Tibial nerve (tissue), 4 donors: ENCODE measurements around the gene RPUSD1. TPM values are rescaled to one million over a fixed set of nuclear protein-coding genes. Genes with fewer than 3 reads are reported as not detected.

Source experiments
- DNase-seq, 2 donors: peaks; one replicate each; pipeline ENCODE4 v3.0.0-alpha.2; 2019; ENCODE audit warnings: low spot score in 2 of 2
- H3K27ac ChIP-seq, 4 donors: fragments of 200-600 bp; sonication (generic) in 3 of 4; one replicate each; pipeline ENCODE4 v1.5.1; 2017 to 2019; ENCODE audit warnings: mild to moderate bottlenecking in 1 of 4
- H3K27me3 ChIP-seq, 2 donors: fragments of 200-600 bp; sonication (generic) in 1 of 2; one replicate each; pipeline versions ENCODE4 v1.5.1 to v1.6.0; 2017 to 2019
- H3K36me3 ChIP-seq, 3 donors: fragments of 200-600 bp; sonication (generic); one replicate each; pipeline ENCODE4 v1.5.1; 2018 to 2019
- H3K4me1 ChIP-seq, 4 donors: fragments of 200-600 bp; sonication (generic) in 3 of 4; one replicate each; pipeline ENCODE4 v1.5.1; 2017 to 2019
- H3K4me3 ChIP-seq, 4 donors: fragments of 200-600 bp; sonication (generic) in 3 of 4; one replicate each; pipeline ENCODE4 v1.5.1; 2017 to 2019; ENCODE audit warnings: mild to moderate bottlenecking in 1 of 4, moderate library complexity in 1 of 4
- H3K9me3 ChIP-seq, 4 donors: fragments of 200-600 bp; sonication (generic) in 3 of 4; one replicate each; pipeline ENCODE4 v1.5.1; 2017 to 2019
- CTCF ChIP-seq, 5 experiments: fragments of 200-600 bp in 3 of 5; fragments of 450-650 bp in 2 of 5; sonication (generic) in 3 of 5; IDR thresholded peaks; one replicate each; pipeline ENCODE4 v1.5.1; 2016 to 2019; ENCODE audit warnings: antibody characterized with exemption in 5 of 5, mild to moderate bottlenecking in 3 of 5, moderate library complexity in 2 of 5
- EP300 ChIP-seq, 2 donors: sonication (generic); formaldehyde crosslinking; IDR thresholded peaks; one replicate each; pipeline ENCODE4 v1.6.1; 2017; ENCODE audit warnings: antibody characterized with exemption in 2 of 2, mild to moderate bottlenecking in 1 of 2
- POLR2A ChIP-seq, 2 donors: fragments of 450-650 bp; IDR thresholded peaks; one replicate each; pipeline ENCODE4 v1.6.1; 2017; ENCODE audit warnings: antibody characterized with exemption in 2 of 2, mild to moderate bottlenecking in 2 of 2, moderate library complexity in 2 of 2
- WGBS, 2 donors: methylation state at CpG; one replicate each; pipeline ENCODE4 v1.1.5; 2018; 5-methylcytosine and 5-hydroxymethylcytosine counted together
- total RNA-seq, 4 donors: library from RNA; depleted of rRNA; stranded (reverse); fragments of >200 nt; gene quantifications; one replicate each; pipeline ENCODE4 v1.1.0, GENCODE V29; 2016

RPUSD1 gene
- total RNA-seq, 4 donors from 2014 or later, result 8.5 to 18.3 (median 12.5) TPM

GRCh38 chr16:781346-782010, 6.7 kb downstream of the RPUSD1 start:
- WGBS, 2 donors, result 72 to 75% methylated on average over 12 to 19 of the region's 19 CpGs
- H3K4me1 ChIP-seq, result peaks cover 0 to 17% (median 0%) of the 10 kb centered on the region in 4 donors

DNA sequence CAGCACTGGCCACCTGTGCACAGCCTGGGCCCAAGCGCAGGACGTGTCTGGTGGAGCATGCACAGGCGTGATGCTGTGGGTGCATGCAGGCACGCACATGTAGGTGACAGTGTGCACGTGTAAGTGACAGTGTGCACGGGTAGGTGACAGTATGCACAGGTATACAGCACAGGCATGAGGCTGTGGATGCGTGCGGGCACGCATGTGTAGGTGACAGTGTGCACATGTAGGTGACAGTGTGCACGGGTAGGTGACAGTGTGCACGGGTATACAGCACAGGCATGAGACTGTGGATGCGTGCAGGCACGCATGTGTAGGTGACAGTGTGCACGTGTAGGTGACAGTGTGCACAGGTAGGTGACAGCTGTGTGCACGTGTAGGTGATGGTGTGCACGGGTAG, 7.9 kb downstream of the RPUSD1 start:
- Histone ChIP-seq H3K27ac (no peak overlapping the region), H3K9me3 (no peaks in the 10 kb centered on the region), H3K4me1 (peaks cover 0 to 7% (median 0%) of the 10 kb centered on the region in 4 donors), H3K4me3 (no peak overlapping the region), H3K36me3 (peaks cover 0 to 6% (median 0%) of the 10 kb centered on the region in 3 donors), H3K27me3 (peaks cover 0 to 70% of the 10 kb centered on the region in 2 donors)
- no peak for DNase-seq
- WGBS, 2 donors, result 85 to 90% methylated on average over 16 of the region's 16 CpGs
- TF ChIP-seq POLR2A (IDR thresholded peaks at IDR 0.05), result no peak

More at GRCh38 chr16:781346-782010, 6.7 kb downstream of the RPUSD1 start:
- Histone ChIP-seq H3K36me3 (peaks cover 0 to 18% (median 0%) of the 10 kb centered on the region in 3 donors), H3K27me3 (peaks cover 0 to 58% of the 10 kb centered on the region in 2 donors), H3K4me3 (no peak overlapping the region), H3K9me3 (no peaks in the 10 kb centered on the region), H3K27ac (no peak overlapping the region)
- TF ChIP-seq EP300 (IDR thresholded peaks at IDR 0.05), result no peak
- no peak for TF ChIP-seq POLR2A (IDR thresholded peaks at IDR 0.05)
- no peak for TF ChIP-seq CTCF (IDR thresholded peaks at IDR 0.05)
- DNase-seq, result no peak

- WGBS, 2 donors, result 70 to 77% methylated on average over 7 to 12 of the region's 13 CpGs
Measured at GRCh38 chr16:779561-779960, 8.6 kb downstream of the RPUSD1 start.

DNA sequence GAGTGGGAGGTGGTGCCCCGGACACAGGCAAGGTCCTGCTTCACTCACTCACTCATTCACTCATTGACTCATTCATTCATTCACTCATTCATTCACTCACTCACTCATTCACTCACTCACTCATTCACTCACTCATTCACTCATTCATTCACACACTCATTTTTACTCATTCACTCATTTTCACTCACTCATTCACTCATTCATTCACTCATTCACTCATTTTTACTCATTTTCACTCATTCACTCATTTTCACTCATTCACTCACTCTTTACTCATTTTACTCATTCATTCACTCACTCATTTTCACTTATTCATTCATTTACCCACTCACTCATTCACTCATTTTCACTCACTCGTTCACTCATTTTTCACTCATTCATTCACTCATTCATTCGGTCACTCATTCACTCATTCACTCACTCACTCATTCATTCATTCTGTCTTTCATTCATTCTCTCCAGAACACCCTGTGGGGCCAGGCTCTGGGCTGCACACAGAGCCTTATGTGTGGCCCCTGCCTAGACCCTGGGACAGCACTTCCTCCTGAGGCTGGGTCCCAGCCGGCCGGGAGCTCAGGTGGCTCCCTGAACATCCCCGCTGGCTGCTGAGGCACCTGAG, 9.2 kb downstream of the RPUSD1 start:
- WGBS, 2 donors, result 89 to 93% methylated on average over 6 of the region's 6 CpGs
- no peak for DNase-seq

More at GRCh38 chr16:779561-779960, 8.6 kb downstream of the RPUSD1 start:
- Histone ChIP-seq H3K4me3 (no peak overlapping the region), H3K9me3 (no peaks in the 10 kb centered on the region), H3K36me3 (no peaks in the 10 kb centered on the region), H3K27me3 (peaks cover 0 to 77% of the 10 kb centered on the region in 2 donors), H3K4me1 (peaks cover 0 to 7% (median 0%) of the 10 kb centered on the region in 4 donors), H3K27ac (no peak overlapping the region)
- DNase-seq, result no peak
- no peak for TF ChIP-seq POLR2A (IDR thresholded peaks at IDR 0.05)
- TF ChIP-seq EP300 (IDR thresholded peaks at IDR 0.05), result no peak
- TF ChIP-seq CTCF (IDR thresholded peaks at IDR 0.05), result no peak

GRCh38 chr16:778447-778846, 9.7 kb downstream of the RPUSD1 start:
- Histone ChIP-seq H3K4me3 (no peak overlapping the region), H3K27me3 (peaks cover 0 to 84% of the 10 kb centered on the region in 2 donors), H3K36me3 (no peaks in the 10 kb centered on the region), H3K27ac (no peak overlapping the region), H3K9me3 (no peaks in the 10 kb centered on the region), H3K4me1 (peaks cover 0 to under 1% (median 0%) of the 10 kb centered on the region in 4 donors)
- WGBS, 2 donors, result 71 to 76% methylated on average over 5 to 11 of the region's 11 CpGs
- DNase-seq, result no peak
- TF ChIP-seq POLR2A (IDR thresholded peaks at IDR 0.05) (no peak), CTCF (IDR thresholded peaks at IDR 0.05) (no peak), EP300 (IDR thresholded peaks at IDR 0.05) (no peak)

More for the DNA sequence above, 9.2 kb downstream of the RPUSD1 start:
- Histone ChIP-seq H3K4me3 (no peak overlapping the region), H3K9me3 (no peaks in the 10 kb centered on the region), H3K4me1 (peaks cover 0 to 7% (median 0%) of the 10 kb centered on the region in 4 donors), H3K27ac (no peak overlapping the region), H3K27me3 (peaks cover 0 to 82% of the 10 kb centered on the region in 2 donors), H3K36me3 (no peaks in the 10 kb centered on the region)
- TF ChIP-seq CTCF (IDR thresholded peaks at IDR 0.05), result no peak
- no peak for TF ChIP-seq EP300 (IDR thresholded peaks at IDR 0.05)
- no peak for TF ChIP-seq POLR2A (IDR thresholded peaks at IDR 0.05)
